ENCODE measurements around the gene ZFYVE27.

The ZFYVE27 gene

DNA sequence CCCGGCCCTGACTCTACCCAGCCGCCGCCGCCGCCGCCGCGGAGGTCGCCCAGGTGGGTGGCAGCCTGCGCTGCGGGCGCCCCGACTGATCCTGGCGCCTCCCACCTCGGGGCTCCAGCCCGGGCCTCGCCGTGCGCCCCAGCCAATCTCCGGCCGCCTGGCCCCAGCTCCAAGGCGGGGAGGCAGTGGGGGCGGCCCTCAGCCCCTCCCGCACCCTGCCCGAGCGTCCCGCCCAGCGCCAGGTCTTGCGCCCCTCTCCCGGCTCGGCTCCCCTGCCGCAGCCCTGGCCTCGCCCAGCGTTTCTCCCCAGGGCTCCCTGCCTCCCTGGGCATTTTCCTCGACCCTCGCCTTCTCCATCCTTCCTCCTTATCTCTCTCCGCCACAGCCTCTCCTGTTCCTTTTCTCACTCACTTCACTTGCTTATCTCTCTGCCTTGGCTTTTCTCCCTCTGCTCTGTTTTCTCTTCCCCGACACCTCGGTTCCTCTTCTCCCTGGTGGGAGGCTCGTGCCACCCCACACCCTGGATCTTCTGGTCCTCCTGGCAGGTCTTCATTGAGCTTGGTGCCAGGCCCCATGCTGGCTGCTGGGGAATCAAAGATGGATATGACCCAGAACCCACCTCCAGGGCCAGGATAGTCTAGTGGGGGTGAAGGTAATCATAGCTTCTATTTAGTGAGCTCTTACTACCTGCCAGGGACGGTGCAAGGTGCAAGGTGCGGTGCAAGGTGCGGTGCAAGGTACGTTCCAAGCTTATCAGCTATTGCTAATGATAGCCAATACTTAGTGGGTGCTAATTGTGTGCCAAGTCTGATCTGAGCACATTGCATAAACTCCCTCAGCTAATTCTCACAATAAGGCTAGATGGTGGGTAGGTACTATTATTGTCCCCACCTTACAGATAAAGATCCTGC, 35.2 kb downstream of the ZFYVE27 start, which contains the start of gene SFRP5:
TSS of gene SFRP5 (minus strand) at position 87 of the 911 bp plus-strand sequence. CDS start 166 bp downstream, outside the sequence.
- Histone ChIP-seq H3K27me3 (ENCODE audit: control insufficient read depth, insufficient read depth, low read length) (peaks cover 5% of the 10 kb centered on the region), H3K36me3 (ENCODE audit: control insufficient read depth, insufficient read depth, low read length) (no peaks in the 10 kb centered on the region), H3K9ac (no peak within 1 kb of the TSS), H3K79me2 (no peaks in the 10 kb centered on the region), H3K4me2 (ENCODE audit: low read length) (peak within 1 kb of the TSS; percentile 38), H3K9me3 (ENCODE audit: control insufficient read depth, low read length) (no peaks in the 10 kb centered on the region), H2AFZ (no peak within 1 kb of the TSS), H3K4me1 (no peaks in the 10 kb centered on the region), H3K27ac (no peak within 1 kb of the TSS), H3K4me3 (ENCODE audit: low read depth, low read length) (no peak within 1 kb of the TSS)
- no peak for TF ChIP-seq CTCF (IDR thresholded peaks at IDR 0.05)

- Histone ChIP-seq H3K4me3 (ENCODE audit: low read depth, low read length) (no peak overlapping the region), H3K36me3 (ENCODE audit: control insufficient read depth, insufficient read depth, low read length) (no peaks in the 10 kb centered on the region), H3K9me3 (ENCODE audit: control insufficient read depth, low read length) (no peaks in the 10 kb centered on the region), H3K9ac (no peak overlapping the region), H3K4me1 (no peaks in the 10 kb centered on the region), H3K79me2 (no peaks in the 10 kb centered on the region), H3K4me2 (ENCODE audit: low read length) (no peak overlapping the region), H2AFZ (no peak overlapping the region), H3K27ac (no peak overlapping the region), H3K27me3 (ENCODE audit: control insufficient read depth, insufficient read depth, low read length) (peaks cover 5% of the 10 kb centered on the region)
- TF ChIP-seq CTCF (IDR thresholded peaks at IDR 0.05) = no peak
Observed at GRCh38 chr10:97773096-97773495, 36.2 kb downstream of the ZFYVE27 start.

- Histone ChIP-seq H3K36me3 (ENCODE audit: control insufficient read depth, insufficient read depth, low read length) (no peaks in the 10 kb centered on the region), H3K27me3 (ENCODE audit: control insufficient read depth, insufficient read depth, low read length) (peaks cover 5% of the 10 kb centered on the region), H2AFZ (no peak overlapping the region), H3K9me3 (ENCODE audit: control insufficient read depth, low read length) (no peaks in the 10 kb centered on the region), H3K4me1 (no peaks in the 10 kb centered on the region), H3K79me2 (no peaks in the 10 kb centered on the region), H3K4me3 (ENCODE audit: low read depth, low read length) (no peak overlapping the region), H3K4me2 (ENCODE audit: low read length) (no peak overlapping the region), H3K9ac (no peak overlapping the region), H3K27ac (no peak overlapping the region)
- no peak for TF ChIP-seq CTCF (IDR thresholded peaks at IDR 0.05)
Observed at GRCh38 chr10:97774811-97775294, 37.9 kb downstream of the ZFYVE27 start.

GRCh38 chr10:97777143-97777542, 40.2 kb downstream of the ZFYVE27 start:
- H3K79me2 ChIP-seq = no peaks in the 10 kb centered on the region
- H2AFZ ChIP-seq = no peak overlapping the region
- H3K4me3 ChIP-seq (ENCODE audit: low read depth, low read length) = no peak overlapping the region
- no peak overlapping the region for H3K9ac ChIP-seq
- no peak overlapping the region for H3K27ac ChIP-seq
- no peaks in the 10 kb centered on the region for H3K36me3 ChIP-seq (ENCODE audit: control insufficient read depth, insufficient read depth, low read length)
- H3K27me3 ChIP-seq (ENCODE audit: control insufficient read depth, insufficient read depth, low read length) = peaks cover 3% of the 10 kb centered on the region
- H3K4me2 ChIP-seq (ENCODE audit: low read length) = no peak overlapping the region
- no peak for TF ChIP-seq CTCF (IDR thresholded peaks at IDR 0.05)
- H3K9me3 ChIP-seq (ENCODE audit: control insufficient read depth, low read length) = no peaks in the 10 kb centered on the region
- H3K4me1 ChIP-seq = no peaks in the 10 kb centered on the region
